ENCODE measurements around the gene PVR.
"Not testable (repeated sequence)": the region's sequence is repeated elsewhere in the genome, so short reads cannot be mapped to it uniquely, and the experiment has no call there.

The PVR gene

GRCh38 chr19:44618640-44619357 is 24.9 kb upstream of the PVR start:
- no peak for DNase-seq

DNA sequence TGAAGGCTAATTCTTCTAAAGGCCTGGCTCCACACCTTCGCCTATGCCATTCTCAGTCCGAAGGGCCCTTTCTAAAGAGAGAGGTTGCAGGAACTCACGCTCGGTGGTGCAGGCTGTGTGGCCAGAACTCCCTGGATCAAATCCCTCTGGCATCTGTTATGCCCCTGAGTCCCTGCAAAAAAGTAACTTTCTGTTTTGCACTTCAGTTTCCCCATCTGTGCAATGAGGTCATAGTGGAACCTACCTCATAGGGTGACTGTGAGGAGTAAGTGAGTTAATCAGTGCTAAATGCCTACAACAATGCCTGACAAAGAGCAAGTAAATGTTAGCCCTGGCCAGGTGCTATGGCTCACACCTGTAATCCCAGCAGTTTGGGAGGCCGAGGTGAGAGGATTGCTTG is 23.0 kb upstream of the PVR start:
- no peak for DNase-seq

DNA sequence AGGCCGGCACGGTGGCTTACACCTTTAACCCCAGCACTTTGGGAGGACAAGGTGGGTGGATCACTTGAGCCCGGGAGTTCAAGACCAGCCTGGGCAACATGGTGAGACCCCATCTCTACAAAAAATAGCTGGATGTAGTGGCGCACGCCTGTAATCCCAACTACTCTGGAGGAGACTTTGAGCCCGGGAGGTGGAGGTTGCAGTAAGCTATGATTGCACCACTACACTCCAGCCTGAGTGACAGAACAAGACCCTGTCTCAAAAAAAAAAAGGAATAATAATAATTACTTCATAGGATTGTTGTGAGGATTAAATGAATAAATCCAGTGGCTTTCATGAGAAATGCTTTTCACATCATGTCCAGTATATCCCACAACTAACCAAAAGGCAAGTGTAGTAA is 22.3 kb upstream of the PVR start:
- no peak for DNase-seq

DNA sequence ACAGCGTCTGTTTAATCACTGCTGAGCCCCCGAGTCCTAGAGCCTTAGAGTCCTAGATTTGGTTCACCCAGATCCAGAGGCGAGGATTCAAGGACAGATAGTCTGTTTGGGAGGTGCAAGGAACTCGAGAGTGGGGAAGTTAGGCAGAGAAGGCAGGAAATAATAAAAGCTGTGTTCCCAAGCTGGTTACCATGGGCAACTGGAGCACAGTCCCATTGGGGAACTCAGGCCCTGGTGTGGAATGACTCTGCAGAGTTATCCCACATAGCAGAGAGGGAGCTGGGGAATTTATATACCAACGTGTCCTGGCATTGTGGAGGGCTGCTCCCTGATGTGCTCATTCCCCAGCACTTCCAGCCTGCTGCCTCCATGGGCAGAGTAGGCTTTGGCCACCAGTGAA is 20.6 kb upstream of the PVR start:
- DNase-seq, result no peak

- no peak for DNase-seq
These were observed 20.1 kb upstream of the PVR start for GRCh38 chr19:44623626-44624025.

- no peak for DNase-seq
These were observed 18.8 kb upstream of the PVR start for GRCh38 chr19:44624840-44625354.

- DNase-seq, result not testable (repeated sequence)
These were observed 18.1 kb upstream of the PVR start for GRCh38 chr19:44625637-44626036.

DNA sequence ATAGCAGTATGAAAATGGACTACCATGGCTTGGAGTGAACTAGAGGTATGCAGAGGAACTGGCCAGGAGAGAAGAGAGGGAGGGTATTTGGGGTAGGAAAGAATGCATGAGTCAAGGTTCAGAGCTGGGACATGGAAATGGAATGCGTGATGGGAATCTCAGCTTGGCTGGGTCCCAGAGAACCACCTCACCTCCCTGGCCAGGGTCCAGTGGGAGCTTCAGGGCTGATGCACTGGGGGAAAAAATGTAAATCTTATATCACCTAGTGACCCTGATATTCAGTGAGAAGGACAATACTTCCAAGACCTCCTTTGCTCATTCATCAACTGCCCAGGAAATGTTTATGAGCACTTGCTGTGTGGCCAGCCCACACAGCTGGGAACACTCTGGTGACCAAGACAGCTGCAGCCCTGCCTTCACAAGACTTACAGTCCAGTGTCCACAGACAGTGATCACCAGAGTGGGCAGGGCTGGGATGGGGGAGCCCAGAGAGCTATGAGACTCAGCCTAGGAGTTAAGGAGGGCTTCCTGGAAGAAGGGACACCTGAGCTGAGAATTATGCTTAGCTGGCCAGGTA is 17.6 kb upstream of the PVR start:
- no peak for DNase-seq

GRCh38 chr19:44627631-44628030 is 16.1 kb upstream of the PVR start:
- no peak for DNase-seq

- no peak for DNase-seq
These were observed 14.9 kb upstream of the PVR start for GRCh38 chr19:44628793-44629192.

GRCh38 chr19:44631611-44632010 is 12.1 kb upstream of the PVR start:
- not testable (repeated sequence) for DNase-seq

GRCh38 chr19:44634058-44634457 is 9.7 kb upstream of the PVR start:
- DNase-seq, result not testable (repeated sequence)

DNA sequence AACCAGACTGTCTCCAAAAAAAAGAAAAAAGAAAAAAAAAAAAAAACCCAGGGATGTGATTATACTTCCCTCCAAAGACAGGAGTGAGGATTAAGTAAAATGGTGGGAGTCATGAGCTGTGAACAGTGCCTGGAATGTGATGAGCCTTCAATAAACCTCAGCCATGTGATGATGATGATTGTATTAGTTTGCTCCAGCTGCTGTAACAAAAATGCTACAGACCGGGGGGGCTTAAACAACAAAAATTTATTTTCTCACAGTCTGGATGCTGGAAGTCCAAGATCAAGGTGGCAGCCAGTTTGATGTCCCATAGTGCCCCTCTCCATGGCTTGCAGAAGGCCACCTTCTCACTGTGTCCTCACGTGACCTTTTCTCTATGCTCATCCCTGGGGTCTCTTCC is 8.9 kb upstream of the PVR start:
- DNase-seq, result no peak

DNA sequence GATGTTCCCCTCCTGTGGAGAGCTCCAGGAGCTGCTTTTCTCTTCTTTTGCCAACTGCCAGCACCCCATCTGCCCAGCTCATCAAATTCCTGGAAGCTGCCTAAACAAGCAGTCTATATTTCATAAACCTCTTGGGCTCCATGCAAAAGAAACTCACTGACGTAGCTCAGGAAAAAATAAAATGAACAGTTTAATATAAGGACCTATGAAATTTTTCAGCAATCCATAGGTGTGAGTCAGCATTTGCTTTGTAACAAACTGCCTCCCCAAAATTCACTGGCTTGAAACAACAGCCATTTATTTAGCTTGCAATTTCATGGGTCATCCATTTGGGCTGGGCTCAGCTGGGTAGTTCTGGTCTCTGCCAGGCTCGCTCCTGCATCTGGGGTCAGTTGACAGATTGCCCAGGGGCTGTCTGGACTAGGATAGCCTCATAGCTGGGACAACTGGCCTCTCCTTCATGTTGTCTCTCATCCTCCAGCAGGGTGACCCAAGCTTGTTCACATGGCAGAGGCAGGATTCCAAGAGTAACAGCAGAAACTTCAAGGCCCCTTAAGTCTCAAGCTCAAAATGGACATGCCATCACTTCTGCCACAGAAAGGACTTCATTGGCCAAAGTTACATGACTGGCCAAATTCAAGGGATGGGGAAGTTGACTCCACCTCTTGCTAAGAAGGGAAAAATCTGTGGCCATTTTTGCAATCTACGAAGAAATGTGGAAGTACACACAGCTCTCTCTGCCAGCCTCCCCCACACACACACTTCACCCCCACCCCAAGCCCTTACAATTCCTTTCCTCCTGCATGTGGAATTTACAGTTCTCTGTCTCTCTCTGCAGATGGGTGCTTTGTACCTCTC is 7.9 kb upstream of the PVR start:
- DNase-seq, result no peak

DNA sequence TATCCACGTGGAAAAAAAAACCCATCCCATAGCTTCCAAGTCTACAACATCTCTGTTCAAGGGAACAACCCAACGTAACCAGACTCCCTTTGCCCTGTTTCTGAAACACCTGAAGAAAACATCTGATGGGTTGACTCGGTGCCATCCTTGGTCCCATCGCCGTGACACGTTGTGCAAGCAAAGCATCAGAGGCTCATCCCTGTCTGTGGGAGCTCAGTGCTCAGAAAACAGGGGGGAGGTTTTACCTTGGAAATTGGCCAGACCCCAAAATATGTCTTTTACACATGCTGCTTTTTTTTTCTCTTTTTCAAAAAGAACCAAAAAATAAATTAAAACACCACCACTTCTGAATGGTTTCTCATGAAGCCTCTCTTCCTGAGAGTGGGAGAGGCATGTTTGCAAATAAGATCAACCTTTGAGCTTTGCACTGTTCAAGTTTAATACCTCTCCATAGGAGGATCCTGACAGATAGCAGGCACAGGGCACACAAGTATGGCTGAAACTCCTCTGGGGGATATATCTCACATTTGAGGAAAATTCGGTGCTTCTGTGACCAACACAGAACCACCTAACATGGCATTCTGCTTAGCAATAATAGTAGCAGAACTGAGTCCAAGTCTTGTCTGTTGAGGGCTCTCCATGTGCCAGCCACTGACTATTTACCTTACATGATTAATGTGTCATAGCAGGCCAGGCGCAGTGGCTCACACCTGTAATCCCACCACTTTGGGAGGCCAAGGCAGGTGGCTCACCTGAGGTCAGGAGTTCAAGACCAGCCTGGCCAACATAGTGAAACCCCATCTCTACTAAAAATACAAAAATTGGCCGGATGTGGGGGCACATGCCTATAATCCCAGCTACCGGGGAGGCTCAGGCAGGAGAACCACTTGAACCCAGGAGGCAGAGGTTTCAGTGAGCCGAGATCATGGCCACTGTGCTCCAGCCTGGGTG is 7.0 kb upstream of the PVR start:
- no peak for DNase-seq

DNA sequence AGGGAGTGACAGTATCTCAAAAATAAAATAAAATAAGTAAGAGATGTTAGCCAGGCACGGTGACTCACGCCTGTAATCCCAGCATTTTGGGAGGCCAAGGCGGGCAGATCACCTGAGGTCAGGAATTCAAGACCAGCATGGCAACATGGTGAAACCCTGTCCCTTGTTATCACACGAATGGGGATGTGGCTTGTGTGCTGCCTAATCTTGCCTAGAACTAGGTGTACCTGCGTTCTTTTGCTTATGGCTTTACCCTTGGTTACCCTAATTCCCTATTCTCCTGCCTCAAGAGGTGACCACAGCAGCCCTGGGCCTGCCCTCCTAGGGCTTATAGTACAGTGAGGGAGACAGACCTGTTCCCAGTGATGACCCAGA is 6.3 kb upstream of the PVR start:
- DNase-seq, result no peak

- DNase-seq, result no peak
These were observed 3.2 kb upstream of the PVR start for GRCh38 chr19:44640518-44640917.

GRCh38 chr19:44641501-44642265 is 2.0 kb upstream of the PVR start:
- no peak for DNase-seq

DNA sequence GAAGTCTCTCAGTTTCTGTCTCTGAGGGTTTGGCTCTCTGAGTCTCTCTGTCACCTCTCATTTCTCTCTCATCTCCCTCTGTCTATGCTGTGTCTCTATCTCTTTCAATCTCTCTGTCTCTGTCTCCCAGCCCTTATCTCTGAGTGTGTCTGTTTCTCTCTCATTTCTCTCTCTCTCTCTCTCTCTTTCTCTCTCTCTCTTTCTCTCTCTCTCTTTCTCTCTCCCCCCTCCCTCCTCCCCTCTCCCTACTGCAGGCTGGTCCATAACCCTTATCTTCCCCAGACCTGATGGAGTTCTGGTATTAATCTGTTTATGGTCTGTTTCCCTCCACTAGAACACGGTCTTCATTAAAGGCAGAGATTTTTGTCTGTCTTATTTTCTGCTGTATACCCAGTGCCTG is 1.3 kb upstream of the PVR start:
- no peak for DNase-seq

- DNase-seq, result peak in 1 of 2 donors; percentile 22
These were observed 799 bp downstream of the PVR start for GRCh38 chr19:44644402-44645016.

DNA sequence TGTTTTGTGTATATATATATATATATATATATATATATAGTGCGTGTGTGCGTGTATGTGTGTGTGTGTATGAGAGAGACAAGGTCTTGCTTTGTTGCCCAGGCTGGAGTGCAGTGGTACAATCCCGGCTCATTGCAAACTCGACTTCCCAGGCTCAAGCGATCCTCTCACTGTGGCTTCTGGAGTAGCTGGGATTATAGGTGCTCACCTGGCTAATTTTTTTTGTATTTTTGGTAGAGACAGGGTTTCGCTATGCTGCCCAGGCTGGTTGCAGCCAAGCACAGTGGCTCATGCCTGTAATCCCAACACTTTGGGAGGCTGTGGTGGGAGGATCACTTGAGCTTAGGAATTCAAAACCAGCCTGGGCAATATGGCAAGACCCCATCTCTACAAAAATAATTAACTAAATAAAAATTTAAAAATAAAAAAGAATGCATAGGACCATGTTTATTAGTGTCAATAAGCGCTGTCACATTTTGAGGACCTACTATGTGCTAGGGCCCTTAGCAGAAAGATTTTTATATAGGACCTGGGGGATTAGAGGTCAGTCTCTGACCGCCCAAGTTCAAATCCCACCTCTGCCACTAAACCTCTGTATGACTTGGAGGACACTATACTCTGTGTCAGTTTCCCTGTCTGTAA is 1.8 kb downstream of the PVR start:
- DNase-seq, result no peak
